Measurements from ENCODE around the gene EPN1. TPM values are rescaled to one million over a fixed set of nuclear protein-coding genes. Genes with fewer than 3 reads are reported as not detected.

Gene EPN1
- polyA plus RNA-seq, 1 experiment: 60.8 TPM

DNA sequence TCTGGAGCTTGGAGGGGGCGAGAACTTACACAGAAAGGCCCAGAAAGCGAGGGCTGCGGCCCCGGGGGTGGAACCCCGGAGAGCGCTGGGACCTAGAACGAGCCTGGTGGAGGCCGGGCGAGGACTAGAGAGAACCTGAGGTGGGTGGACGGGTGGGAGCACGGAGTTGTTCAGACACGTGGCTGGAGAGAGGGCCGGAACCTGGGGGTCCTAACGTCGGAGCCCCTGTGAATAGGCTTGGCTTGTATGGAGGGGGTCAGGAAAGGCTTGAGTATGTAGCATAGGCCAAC is 31.2 kb upstream of the EPN1 start:
- POLR2A ChIA-PET: no interaction called here
- no peaks in the 10 kb centered on the region for H3K27me3 ChIP-seq (ENCODE audit: control insufficient read depth, insufficient read depth, low read length)
- DNase-seq (ENCODE audit: low read depth): no peak
- H3K36me3 ChIP-seq (ENCODE audit: control insufficient read depth, insufficient read depth, low read length): peaks cover 5% of the 10 kb centered on the region
- peak overlapping the region; percentile 75 for H3K4me3 ChIP-seq (ENCODE audit: low read depth, low read length)
- CTCF ChIA-PET: interaction anchor here (2.7 kb wide), 1 partner anchor 11 kb away, joined by 9 read pairs; no protein-coding TSS in a partner anchor
- TF ChIP-seq, protein P1, sequence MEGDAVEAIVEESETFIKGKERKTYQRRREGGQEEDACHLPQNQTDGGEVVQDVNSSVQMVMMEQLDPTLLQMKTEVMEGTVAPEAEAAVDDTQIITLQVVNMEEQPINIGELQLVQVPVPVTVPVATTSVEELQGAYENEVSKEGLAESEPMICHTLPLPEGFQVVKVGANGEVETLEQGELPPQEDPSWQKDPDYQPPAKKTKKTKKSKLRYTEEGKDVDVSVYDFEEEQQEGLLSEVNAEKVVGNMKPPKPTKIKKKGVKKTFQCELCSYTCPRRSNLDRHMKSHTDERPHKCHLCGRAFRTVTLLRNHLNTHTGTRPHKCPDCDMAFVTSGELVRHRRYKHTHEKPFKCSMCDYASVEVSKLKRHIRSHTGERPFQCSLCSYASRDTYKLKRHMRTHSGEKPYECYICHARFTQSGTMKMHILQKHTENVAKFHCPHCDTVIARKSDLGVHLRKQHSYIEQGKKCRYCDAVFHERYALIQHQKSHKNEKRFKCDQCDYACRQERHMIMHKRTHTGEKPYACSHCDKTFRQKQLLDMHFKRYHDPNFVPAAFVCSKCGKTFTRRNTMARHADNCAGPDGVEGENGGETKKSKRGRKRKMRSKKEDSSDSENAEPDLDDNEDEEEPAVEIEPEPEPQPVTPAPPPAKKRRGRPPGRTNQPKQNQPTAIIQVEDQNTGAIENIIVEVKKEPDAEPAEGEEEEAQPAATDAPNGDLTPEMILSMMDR (IDR thresholded peaks at IDR 0.05; ENCODE audit: insufficient read depth, low read depth, low read length): no peak

DNA sequence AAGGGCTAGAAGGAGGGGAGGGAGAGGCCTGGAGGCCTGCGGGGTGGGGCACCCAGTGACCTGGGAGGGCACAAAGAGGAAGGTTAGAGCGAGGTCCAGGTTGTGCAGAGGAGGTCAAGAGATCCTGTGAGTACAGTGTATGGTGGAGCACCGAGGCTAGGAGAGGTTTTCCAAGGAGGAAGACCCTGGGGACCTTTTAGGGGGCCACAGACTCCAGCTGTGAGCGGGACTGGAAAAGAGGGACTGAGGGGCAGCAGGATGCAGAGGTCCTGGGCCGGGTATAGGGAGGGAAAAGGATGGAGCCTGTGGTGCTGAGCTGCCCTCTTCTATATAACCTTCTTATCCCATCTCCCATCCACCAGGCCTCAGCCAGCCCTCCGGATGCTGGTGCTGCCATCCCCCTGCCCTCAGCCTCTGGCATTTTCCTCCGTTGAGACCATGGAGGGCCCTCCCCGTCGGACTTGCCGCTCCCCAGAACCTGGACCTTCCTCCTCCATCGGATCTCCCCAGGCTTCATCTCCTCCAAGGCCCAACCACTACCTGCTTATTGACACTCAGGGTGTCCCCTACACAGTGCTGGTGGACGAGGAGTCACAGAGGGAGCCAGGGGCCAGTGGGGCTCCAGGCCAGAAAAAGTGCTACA is 30.7 kb upstream of the EPN1 start:
- TF ChIP-seq, protein P1 (IDR thresholded peaks at IDR 0.05; ENCODE audit: insufficient read depth, low read depth, low read length): no peak
- CTCF ChIA-PET: interaction anchor here (1.9 to 2.7 kb wide), 2 partner anchors 10 to 12 kb away, joined by 7 to 9 read pairs; no protein-coding TSS in a partner anchor
- no peak for DNase-seq (ENCODE audit: low read depth)
- H3K4me3 ChIP-seq (ENCODE audit: low read depth, low read length): peak overlapping the region; percentile 75
- POLR2A ChIA-PET: no interaction called here
- peaks cover 5% of the 10 kb centered on the region for H3K36me3 ChIP-seq (ENCODE audit: control insufficient read depth, insufficient read depth, low read length)
- H3K27me3 ChIP-seq (ENCODE audit: control insufficient read depth, insufficient read depth, low read length): no peaks in the 10 kb centered on the region

DNA sequence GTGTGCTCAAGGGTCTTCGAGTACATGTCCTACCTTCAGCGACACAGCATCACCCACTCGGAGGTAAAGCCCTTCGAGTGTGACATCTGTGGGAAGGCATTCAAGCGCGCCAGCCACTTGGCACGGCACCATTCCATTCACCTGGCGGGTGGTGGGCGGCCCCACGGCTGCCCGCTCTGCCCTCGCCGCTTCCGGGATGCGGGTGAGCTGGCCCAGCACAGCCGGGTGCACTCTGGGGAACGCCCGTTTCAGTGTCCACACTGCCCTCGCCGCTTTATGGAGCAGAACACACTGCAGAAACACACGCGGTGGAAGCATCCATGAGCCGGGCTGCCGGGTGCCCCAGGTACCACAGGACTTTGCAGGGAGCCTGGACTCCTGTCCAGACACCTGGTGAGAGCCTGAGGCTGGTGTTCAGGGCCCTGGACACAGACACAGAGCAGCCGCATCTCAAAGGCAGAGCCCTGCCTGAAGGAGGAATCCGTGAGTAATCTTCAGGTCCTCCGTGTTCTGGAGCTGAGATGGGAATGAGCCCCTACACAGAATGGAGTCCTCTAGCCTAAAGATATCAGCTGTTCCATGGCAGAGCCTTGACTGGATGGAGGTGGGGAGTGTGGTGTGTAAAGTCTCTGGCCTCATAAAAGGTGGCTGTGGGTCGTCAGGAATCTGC is 30.0 kb upstream of the EPN1 start:
- ChIA-PET POLR2A (no interaction called here), CTCF (interaction anchor here (1.9 kb wide), 1 partner anchor 9 kb away, joined by 7 read pairs; no protein-coding TSS in a partner anchor)
- TF ChIP-seq, protein P1 (IDR thresholded peaks at IDR 0.05; ENCODE audit: insufficient read depth, low read depth, low read length): no peak
- H3K36me3 ChIP-seq (ENCODE audit: control insufficient read depth, insufficient read depth, low read length): peaks cover 5% of the 10 kb centered on the region
- H3K4me3 ChIP-seq (ENCODE audit: low read depth, low read length): no peak overlapping the region
- no peaks in the 10 kb centered on the region for H3K27me3 ChIP-seq (ENCODE audit: control insufficient read depth, insufficient read depth, low read length)
- no peak for DNase-seq (ENCODE audit: low read depth)

DNA sequence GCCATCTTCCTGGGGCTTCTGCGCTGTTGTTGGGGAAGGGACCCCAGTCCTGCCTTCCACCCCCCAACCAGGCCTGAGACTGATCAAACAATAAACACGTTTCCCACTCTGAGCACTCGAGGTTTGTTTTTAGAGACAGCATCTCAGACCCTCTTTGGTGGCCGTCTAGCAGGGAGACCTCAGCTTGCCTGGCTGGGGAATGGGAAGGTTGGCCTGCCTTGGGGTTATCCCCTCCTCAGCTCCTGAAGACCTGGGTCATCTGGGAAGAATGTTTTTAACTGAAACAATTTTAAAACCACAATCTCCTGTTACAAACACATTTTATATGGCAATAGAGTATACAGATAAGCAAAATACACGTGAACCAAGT is 29.5 kb upstream of the EPN1 start:
- Histone ChIP-seq H3K4me3 (ENCODE audit: low read depth, low read length) (no peak overlapping the region), H3K36me3 (ENCODE audit: control insufficient read depth, insufficient read depth, low read length) (peaks cover 5% of the 10 kb centered on the region), H3K27me3 (ENCODE audit: control insufficient read depth, insufficient read depth, low read length) (no peaks in the 10 kb centered on the region)
- ChIA-PET CTCF (interaction anchor here (1.0 to 1.9 kb wide), 2 partner anchors 9 to 12 kb away, joined by 3 to 7 read pairs; no protein-coding TSS in a partner anchor), POLR2A (no interaction called here)
- no peak for DNase-seq (ENCODE audit: low read depth)
- TF ChIP-seq, protein P1 (IDR thresholded peaks at IDR 0.05; ENCODE audit: insufficient read depth, low read depth, low read length): no peak

DNA sequence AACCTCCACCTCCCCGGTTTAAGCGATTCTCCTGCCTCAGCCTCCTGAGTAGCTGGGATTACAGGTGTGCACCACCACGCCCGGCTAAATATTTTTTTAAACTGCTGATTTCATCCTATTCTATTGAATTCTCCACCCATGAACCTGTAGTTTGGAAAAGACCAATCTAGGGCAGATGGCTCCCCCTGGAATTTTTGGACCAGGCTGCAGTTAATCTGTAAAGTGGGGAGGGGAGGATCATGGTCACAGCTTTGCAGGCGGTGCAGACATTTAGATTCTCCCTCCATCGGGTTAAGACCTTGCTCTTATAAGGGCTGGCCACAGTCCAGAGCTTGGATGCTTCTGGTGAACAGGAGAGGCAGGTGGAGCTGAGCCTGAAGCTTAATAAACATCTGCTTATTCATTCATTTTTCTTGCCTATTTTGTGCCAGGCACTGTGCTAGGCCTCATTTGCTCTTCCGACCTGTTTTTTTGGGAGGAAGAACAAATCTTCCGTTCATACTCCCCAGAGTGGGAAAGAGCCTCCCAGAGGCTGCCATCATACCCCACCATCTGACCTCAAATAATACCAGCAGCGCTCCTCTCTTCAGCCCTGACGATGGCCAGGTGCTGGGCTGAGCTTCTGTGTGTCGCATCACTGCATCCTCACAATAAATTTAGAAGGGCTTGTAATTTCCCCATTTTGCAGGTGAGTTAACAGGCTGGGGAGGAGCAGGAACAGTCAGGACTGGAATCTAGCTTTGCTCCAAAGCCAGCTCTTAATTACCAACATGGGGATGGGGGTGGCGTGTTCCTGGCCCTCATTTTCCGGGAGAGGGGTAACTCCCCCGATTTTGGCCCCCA is 27.9 kb upstream of the EPN1 start:
- Histone ChIP-seq H3K36me3 (ENCODE audit: control insufficient read depth, insufficient read depth, low read length) (peaks cover 5% of the 10 kb centered on the region), H3K27me3 (ENCODE audit: control insufficient read depth, insufficient read depth, low read length) (no peaks in the 10 kb centered on the region), H3K4me3 (ENCODE audit: low read depth, low read length) (peak overlapping the region; percentile 86)
- DNase-seq (ENCODE audit: low read depth): no peak
- ChIA-PET CTCF (interaction anchor here (0.7 to 2.1 kb wide), 4 partner anchors 15 to 179 kb away, joined by 3 to 14 read pairs (median 6); no protein-coding TSS in a partner anchor), POLR2A (interaction anchor here (1.3 kb wide), 1 partner anchor 10 kb away, joined by 4 read pairs; no protein-coding TSS in a partner anchor)
- TF ChIP-seq, protein P1 (IDR thresholded peaks at IDR 0.05; ENCODE audit: insufficient read depth, low read depth, low read length): no peak
